Right hindlimb (tissue), 1 donor: ENCODE results near the gene TRIP6.

Source experiments
- DNase-seq: peaks from one replicate; pipeline ENCODE4 v3.0.0-alpha.2; 2018

The TRIP6 gene, protein sequence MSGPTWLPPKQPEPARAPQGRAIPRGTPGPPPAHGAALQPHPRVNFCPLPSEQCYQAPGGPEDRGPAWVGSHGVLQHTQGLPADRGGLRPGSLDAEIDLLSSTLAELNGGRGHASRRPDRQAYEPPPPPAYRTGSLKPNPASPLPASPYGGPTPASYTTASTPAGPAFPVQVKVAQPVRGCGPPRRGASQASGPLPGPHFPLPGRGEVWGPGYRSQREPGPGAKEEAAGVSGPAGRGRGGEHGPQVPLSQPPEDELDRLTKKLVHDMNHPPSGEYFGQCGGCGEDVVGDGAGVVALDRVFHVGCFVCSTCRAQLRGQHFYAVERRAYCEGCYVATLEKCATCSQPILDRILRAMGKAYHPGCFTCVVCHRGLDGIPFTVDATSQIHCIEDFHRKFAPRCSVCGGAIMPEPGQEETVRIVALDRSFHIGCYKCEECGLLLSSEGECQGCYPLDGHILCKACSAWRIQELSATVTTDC

DNA sequence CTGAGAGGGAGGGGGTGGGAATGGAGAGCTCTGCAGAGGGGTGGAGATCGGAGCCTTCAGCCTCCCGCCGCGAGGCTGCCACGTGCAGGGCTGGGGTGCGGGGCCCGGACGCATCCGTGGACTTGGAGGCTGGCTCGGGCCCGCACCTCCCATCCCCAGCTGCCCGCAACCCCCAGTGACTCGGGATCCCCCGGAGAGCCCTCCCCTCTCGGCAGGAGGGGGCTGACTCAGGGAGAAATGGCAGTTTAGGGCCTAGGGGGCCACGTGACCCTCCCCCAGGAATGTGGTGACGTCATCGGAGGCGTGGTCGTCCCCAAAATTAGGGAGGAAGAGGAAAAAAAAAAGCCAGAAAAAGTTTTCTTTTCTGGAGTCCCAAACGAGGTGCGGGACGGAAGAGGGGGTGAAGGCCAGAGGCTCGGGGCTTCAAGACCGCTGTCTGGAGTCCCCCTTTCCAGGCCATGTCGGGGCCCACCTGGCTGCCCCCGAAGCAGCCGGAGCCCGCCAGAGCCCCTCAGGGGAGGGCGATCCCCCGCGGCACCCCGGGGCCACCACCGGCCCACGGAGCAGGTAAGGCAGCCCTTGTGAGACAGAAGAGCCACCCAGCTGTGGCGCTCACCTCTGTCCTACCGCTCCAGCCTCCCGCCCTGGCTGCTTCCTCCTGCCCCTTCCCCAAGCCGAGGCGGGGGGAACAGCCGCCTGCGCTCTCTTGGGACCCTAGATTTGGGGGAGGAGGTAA, at the start of gene TRIP6:
TSS of gene TRIP6 (plus strand) at position 348 of the 736 bp plus-strand sequence. CDS start at position 459, 111 bp downstream.
- DNase-seq = peak; percentile 95

DNA sequence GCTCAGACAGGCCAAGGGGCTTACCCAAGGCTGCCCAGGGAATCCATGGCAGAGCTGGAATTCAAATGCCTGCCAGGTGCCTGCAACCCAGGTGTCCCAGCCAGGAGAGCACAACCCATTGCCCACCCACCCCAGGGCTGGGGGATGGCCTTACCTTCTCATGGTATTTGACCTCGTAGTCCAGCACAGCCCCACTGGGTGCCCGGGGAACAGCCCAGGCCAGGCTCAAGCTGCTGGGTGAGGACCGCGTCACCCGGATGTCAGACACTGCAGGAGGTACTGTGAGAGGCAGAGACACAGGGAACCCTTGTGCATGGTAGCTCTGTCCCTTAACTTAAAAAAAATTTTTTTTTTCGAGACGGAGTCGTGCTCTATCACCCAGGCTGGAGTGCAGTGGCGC, 48.8 kb upstream of the TRIP6 start:
- DNase-seq = no peak

DNA sequence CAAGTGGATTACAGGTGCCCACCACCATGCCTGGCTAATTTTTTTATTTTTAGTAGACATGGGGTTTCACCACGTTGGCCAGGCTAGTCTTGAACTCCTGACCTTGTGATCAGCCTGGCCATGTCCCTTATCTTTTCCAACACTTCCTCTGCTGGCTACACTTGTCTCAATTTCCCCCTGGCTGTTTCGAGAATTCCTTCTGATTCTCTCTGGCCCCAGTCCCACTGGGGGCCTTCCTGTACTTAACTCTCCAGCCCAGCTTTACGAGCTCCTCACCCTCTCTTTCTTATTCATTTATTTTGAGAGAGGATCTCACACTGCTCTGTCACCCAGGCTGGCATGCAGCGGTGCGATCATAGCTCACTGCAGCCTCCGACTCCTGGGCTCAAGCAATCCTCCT, 48.4 kb upstream of the TRIP6 start:
- no peak for DNase-seq

DNA sequence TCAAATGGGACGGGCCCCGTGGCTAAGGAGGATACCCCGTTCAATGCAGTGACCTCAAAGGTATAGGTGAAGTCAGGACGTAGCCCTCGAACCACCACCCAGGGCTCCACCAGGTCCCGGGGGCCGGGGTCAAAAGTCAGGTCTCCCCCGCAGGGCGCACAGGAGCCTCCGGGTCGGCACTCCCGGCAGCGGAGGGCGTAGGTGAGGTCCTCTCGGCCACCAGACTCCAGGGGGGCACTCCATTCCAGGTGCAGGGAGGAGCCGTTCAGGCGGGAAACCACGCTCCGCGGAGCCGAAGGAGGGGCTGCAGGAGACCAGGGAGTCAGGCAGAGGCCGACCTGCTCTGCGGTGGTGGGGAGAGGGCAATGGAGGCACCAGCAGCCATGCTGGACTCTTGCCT, 47.6 kb upstream of the TRIP6 start:
- DNase-seq = no peak

DNA sequence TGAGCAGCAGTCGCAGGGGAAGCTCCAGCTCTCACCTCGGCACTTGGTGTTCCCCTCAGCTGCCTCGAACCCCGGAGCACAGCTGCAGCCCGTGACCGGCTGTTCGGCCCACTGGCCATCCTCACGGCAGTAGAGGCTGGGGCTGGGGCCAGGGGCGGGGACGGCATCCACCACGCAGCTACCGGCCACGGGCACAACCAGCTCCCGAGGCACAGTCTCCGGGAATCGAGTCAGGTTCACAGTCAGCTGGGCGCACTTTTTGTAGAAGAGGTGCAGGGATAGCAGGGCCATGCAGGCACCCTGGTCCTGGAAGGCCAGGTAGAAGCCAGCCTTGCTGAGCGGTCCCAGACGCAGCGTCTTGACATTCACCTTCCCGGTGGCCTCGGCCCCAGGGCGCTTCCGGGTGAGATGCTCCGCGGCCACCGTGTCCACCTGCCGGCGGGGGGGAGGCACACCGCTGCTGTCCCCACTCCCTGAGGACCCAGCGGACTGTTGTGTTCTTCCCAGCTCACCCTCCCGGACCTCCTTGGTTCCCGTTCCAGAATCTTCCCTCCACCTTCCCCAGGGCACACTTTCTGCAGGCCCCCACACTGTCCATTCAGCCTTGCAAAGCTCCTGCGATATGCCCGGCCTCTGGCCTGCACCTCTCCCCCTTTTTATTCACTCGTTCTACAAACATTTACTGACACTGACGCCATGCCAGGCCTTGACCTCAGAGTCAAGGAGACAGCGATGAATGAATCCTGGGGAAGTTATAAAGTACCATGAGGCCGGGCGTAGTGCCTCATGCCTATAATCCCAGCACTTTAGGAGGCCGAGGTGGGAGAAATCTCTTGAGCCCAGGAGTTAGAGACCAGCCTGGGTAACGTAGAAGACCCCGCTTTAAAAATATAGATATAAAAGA, 44.7 kb upstream of the TRIP6 start:
- no peak for DNase-seq

DNA sequence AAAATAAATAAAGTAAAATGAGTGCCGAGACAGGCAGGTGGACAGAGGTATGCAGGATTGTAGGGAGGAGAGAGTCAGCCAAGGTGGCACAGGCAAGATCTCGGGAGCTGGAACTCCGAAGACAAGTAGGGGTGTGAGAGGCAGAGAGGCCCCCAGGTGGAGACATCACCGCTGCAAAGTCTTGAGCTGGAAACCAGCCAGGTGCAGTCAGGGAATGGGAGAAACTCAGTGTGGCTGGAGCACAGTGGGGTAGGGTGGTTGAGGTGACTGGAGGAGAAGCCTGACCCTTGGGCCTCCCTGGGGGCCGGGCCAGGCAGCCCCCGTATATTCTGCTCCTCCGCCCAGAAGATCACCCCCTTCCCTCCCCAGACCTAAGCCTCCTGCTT, 44.1 kb upstream of the TRIP6 start:
- DNase-seq = no peak

DNA sequence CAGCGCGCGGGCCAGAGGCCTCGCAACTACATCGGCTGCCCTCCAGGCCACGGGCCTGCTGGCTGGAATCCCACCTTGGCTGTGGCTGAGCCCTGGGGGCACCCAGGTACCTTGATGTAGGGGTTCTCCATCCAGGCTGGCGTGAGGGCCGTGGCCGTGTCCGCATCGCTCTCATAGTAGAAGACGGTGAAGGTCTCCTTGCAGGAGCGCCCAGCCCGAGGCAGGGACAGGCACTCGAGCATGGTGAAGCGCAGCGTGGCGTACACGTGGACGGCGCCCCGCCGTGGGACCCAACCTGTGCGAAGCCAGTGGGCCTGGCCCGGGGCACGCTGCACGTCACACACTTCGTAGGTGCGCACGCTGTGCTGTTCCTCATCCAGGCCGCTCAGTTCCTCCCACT, 43.7 kb upstream of the TRIP6 start:
- DNase-seq = no peak

DNA sequence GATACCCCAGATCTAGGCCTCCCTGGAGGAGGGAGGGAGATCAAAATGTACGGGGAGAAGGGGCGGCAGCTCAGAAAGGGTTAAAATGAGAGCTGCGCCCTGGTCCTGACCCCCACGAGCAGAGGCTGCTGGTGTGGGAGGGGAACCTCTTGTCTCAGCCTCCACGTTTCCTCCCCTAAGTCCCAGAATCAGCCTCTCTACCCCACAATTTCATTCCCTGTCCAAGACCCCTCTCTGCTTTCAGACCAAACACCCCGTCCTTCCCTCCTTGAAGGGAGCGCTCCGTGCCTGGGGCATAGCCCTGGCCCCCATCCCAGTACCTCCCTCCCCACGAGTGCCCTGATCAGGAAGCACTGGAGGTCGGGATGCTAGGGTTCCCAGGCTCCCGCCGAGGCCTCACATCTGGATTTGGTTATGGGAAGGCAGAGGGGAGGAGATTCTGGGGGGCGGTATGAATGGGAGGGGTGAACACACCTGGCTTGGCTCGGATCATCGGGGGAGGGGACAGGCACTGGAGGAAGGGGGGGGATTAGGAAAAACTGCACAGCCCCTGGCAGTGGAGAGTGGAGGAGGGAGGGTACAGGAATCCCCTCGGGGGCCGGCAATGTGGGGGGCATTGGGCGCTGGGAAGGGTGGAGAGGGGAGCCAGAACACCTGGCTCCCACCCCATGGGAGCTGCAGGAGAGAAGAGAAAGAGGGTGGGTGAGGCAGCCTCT, 42.5 kb upstream of the TRIP6 start:
- no peak for DNase-seq

DNA sequence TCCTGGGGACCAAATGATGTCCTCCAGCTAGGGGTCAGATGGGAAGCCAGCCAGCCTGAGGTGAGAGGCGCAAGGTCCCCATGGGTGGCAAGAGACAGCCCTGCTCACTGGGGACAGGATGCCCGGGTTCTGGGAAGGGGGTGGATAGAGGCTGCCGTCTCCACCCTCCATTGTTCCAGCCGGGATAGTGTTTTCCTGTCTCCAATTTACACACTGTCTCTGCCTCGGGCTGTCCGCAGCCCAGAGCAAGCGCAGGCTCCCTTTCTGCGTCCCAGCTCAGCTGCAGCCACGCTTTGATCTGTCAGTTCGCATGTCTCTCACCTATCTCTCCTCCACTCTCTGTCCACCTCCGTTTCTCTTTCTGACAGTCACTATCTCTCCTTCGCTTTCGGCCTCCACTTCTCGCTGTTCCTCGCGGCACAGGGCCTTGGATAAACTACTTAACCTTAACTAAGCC, 41.9 kb upstream of the TRIP6 start:
- no peak for DNase-seq

DNA sequence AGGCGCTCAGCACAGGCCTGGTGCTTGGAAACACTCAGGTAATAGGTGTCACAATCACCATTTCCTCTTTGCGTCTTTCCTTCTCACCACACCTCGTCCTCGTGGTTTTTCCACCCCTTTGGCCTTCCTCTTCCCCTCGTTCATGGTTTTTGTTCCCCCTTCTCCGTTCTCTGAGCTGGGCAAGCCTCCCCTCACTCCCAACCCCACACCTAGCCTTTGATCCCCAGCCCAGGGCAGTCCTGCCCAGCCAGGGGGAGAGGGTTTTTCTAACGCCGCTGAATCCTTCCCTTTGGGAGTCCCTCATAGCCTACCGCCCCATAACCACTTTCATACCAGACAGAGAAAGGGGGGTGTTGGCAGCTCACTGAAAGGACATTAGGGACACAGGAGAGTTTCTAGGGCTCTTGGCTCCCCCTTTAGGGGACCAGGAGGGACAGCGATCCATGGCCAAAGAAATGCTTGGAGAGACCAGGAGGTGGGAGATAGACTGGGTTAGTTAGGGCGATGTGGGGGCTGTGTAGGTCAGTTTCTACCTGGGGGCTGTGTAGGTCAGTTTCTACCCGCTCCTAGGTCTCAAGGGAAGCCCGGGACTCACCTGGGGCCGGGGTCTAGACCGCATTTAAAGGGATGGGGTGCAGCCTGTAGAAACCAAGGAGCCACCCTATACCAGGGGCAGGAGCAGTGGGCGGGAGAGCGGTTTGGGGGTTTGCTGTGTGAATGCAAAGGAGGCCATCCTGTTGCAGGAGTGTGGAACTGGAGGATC, 41.3 kb upstream of the TRIP6 start:
- peak; percentile 48 for DNase-seq

DNA sequence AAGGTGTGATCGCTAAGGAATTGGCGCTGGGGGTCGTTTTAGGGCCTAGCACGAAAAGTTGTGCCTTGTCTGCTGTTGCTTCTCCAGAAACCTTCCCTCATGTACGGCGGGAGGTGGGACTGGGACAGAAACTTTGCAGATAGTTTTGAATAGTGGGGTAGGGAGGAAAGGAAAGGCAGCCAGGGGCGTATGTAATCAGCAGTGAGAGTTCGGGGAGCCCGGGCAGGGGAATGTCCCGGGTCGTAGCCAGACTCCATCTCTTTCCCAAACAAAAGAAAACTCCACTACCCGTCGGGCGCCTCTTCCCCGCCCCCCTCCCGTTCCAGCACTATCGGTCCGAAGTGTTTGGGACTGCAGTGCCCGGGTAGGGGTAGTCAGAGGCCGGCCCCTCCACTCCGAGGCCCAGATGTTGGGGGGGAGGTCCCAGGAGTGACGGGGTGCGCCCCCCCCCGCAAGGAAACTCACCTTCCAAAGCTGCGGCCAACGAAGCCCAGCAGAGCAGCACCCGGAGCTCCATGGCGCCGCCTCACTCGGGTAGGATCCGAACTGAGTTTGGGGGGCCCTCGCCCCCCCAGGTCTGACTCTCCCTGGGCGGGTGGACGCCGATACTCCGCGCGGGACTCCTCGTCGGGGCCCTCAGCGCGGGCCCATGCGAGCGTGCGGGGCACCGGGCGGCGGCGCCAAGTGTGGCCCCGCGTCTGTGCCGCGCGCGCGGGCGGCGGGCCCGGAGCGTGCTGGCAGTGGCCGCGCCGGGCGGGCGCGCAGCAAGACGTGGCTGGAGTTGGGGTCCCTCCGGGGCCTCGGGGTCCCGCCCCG, 40.5 kb upstream of the TRIP6 start:
- peak; percentile 61 for DNase-seq

DNA sequence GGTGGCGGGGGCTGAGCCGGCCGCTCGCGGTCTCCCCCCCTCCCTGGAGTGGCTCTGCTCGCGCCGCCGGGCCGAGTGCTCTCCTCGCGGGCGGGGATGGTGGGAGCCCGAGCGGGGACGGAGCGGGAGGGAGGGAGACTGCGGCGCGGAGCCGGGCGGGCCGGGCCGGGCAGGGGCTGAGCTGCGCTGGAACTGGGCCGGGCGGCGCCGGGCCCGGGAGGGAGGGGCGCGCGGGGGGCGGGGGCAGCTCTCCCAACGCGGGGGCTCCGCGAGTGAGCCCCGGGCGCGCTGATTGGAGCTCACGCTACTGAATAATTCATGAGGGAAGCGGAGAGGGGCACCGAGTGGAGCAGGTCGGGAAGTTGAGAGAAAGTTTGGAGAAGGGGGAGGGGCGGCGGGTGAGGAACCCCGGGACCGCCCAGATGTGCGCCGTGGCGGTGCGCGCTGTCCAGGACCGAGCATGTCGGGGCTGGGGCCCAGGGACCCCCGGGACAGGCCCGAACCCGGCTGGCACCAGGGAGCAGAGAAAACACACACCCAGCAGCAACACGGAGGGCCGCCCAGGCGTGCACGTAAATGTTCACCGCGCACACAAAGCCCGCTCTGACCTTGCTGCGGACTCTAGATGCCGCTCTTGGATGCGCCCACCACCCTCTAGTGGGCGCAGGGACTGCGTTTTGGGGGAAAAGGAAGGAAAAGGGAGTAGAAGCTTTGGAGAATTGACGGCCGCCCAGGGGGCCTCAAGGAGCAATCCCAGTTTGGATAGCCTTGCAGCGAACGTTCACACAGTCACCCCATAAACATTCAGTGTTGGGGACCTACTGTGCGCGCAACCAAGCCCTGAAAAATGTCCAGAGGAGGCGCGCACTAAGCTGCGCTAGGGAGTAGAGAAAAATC, 39.6 kb upstream of the TRIP6 start, which contains the start of gene EPHB4:
TSS of gene EPHB4 (minus strand) at position 194 of the 897 bp plus-strand sequence. CDS start 493 bp downstream, outside the sequence.
- peak; percentile 96 for DNase-seq

DNA sequence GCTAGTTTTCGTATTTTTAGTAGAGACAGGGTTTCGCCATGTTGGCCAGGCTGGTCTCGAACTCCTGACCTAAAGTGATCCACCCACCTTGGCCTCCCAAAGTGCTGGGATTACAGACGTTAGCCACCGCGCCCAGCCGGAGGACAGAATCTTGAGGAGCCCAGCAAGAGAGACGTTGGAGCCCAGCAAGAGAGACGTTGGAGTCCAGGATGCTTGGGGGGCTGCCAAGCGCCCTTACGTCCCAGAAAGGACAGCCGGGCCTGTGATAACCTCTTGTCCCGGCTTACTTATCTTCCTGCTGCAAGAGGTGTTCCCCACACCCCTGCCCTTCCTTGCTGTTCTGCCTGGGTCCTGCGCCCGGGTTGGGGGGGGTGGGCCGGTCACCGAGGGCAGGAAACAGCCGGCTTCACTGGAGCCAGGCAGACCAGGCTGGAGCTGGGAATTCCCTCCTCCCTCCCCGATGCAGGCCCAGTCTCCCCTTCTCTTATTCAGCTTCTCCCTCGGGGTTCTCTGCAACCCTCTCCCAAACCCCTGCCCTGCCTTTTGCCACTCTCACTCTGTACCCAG, 38.0 kb upstream of the TRIP6 start:
- peak; percentile 54 for DNase-seq

DNA sequence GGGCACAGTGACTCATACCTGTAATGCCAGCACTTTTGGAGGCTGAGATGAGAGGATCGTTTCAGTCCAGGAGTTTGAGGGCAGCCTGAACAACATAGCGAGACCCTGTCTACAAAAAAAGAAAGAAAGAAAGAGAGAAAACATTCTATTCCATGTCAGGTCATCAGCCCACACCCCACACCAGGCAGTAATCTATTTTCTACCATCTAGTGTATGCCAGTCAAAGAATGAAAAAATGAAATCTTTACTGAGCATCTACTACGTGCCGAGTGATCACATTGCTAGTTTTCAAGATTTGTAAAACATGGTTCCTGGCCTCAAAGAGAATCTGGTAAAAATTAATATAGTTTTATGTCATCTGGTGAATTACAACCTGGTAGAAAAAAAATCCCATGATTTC, 36.8 kb upstream of the TRIP6 start:
- no peak for DNase-seq

DNA sequence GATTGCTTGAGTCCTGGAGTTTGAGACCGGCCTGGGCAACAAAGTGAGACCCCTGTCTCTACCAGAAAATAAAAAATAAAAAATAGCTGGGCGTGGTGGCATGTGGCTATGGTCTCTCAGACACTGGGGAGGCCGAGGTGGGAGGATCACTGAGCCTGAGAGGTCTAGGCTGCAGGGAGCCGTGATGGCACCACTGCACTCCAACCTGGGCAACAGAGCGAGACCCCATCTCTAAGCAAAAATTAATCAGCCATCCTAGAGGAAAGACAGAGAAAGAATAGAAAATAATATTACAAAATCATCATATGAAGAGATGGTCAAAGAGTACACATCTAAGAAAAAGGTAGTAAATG, 34.9 kb upstream of the TRIP6 start:
- no peak for DNase-seq

DNA sequence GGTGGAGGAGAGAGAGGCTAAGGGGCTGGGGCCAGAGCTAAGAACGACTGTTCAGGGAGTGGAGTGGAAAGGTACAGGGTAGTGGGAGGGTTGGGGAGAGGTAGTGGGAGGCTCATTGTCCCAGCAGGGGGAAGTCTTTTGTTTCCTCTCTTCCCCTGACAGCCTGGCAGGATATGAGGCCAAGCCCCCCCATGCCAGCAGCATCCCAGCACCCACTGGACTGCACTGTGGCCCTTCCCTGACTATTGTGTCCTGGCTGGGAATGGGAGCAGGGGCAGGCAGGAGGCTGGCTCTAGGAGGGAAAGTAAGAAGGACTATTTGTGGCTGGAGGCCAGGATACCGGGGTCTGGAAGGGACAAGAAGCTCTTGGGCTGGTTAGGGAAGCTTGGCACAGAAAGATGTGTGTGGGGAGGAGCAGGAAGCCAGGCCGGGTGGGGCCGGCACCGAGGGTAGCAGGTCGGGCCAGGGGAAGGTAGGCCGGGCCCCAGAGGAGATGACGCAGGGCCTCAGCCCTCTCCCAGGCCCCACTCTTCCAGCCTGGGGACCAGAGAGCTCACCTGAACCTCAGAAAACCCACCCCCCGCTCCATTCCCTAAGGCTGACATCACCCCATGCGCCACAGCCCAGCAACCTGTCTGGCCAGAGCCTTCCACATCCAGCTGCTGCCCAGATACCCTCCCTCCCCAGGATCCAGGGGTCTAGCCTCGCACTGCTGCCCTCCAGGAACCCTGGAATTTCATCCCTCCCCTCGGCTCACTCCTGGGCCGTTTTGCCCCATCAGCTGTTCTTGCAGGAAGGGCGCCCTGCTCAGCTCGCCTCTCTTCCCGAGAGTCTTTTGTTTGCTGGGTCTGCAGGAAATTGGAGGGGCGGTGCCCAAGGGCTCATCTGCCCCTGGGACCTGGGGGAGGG, 31.0 kb upstream of the TRIP6 start:
- DNase-seq = peak; percentile 59

DNA sequence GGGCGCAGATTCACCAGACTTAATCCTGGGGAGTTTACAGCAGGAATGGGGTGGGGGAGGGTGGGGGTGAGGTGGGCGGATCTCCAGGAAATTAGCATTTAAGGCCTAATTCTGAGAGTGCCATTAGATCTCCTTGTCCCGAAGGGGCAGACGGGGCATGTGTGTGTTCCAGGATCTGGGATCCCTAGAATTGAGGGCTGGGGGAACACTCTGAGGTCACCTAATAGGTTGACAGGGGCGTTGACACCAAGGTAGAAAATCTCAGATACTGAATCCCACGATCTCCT, 30.4 kb upstream of the TRIP6 start:
- DNase-seq = no peak
